HG03066 (cell line): ENCODE data around the gene PTPRR.

ENCODE experiments used
- ATAC-seq: cut with Tn5 transposase; IDR thresholded peaks from one replicate; pipeline ENCODE4 v1.9.1; 2021; ENCODE audit warnings: low read depth; ENCODE audit not compliant: unreplicated experiment

PTPRR gene

GRCh38 chr12:70918321-70918720, 2.2 kb downstream of the PTPRR start:
- ATAC-seq, result no peak

GRCh38 chr12:70910666-70911065, 9.9 kb downstream of the PTPRR start:
- no peak for ATAC-seq

GRCh38 chr12:70908978-70909377, 11.6 kb downstream of the PTPRR start:
- no peak for ATAC-seq

GRCh38 chr12:70907412-70907811, 13.1 kb downstream of the PTPRR start:
- ATAC-seq, result no peak

- ATAC-seq, result no peak
Measured at GRCh38 chr12:70895956-70896355, 24.6 kb downstream of the PTPRR start.

GRCh38 chr12:70892593-70892992, 27.9 kb downstream of the PTPRR start:
- no peak for ATAC-seq

GRCh38 chr12:70890895-70891832, 29.4 kb downstream of the PTPRR start:
- no peak for ATAC-seq

GRCh38 chr12:70885956-70886355, 34.6 kb downstream of the PTPRR start:
- no peak for ATAC-seq

- no peak for ATAC-seq
Measured at GRCh38 chr12:70883855-70884254, 36.7 kb downstream of the PTPRR start.

GRCh38 chr12:70880744-70881143, 39.8 kb downstream of the PTPRR start:
- no peak for ATAC-seq

- ATAC-seq, result no peak
Measured at GRCh38 chr12:70876952-70877351, 43.6 kb downstream of the PTPRR start.

- ATAC-seq, result no peak
Measured at GRCh38 chr12:70875628-70876027, 44.9 kb downstream of the PTPRR start.

GRCh38 chr12:70854881-70855568, 65.5 kb downstream of the PTPRR start:
- no peak for ATAC-seq

GRCh38 chr12:70854138-70854537, 66.4 kb downstream of the PTPRR start:
- no peak for ATAC-seq

- no peak for ATAC-seq
Measured at GRCh38 chr12:70853326-70853725, 67.2 kb downstream of the PTPRR start.

GRCh38 chr12:70852416-70853150, 68.0 kb downstream of the PTPRR start:
- no peak for ATAC-seq

GRCh38 chr12:70849265-70849960, 71.1 kb downstream of the PTPRR start:
- no peak for ATAC-seq

GRCh38 chr12:70847871-70848270, 72.7 kb downstream of the PTPRR start:
- ATAC-seq, result no peak

- ATAC-seq, result no peak
Measured at GRCh38 chr12:70845268-70845667, 75.3 kb downstream of the PTPRR start.

GRCh38 chr12:70843363-70843762, 77.2 kb downstream of the PTPRR start:
- no peak for ATAC-seq

GRCh38 chr12:70842942-70843341, 77.6 kb downstream of the PTPRR start:
- ATAC-seq, result no peak
